Islet precursor cell (in vitro differentiated cells): ENCODE results near the gene UTP11.
"Not testable (repeated sequence)": the region's sequence is repeated elsewhere in the genome, so short reads cannot be mapped to it uniquely, and the experiment has no call there.

Experiments used
- DNase-seq: peaks from one replicate; pipeline ENCODE4 v3.0.0-alpha.2; 2018

The UTP11 gene, protein sequence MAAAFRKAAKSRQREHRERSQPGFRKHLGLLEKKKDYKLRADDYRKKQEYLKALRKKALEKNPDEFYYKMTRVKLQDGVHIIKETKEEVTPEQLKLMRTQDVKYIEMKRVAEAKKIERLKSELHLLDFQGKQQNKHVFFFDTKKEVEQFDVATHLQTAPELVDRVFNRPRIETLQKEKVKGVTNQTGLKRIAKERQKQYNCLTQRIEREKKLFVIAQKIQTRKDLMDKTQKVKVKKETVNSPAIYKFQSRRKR

GRCh38 chr1:38012363-38013226 lies at the start of gene UTP11:
TSS of gene UTP11 (plus strand) at chr1:38012734. CDS start at chr1:38012803, 69 bp downstream.
- peak; percentile 99 for DNase-seq

DNA sequence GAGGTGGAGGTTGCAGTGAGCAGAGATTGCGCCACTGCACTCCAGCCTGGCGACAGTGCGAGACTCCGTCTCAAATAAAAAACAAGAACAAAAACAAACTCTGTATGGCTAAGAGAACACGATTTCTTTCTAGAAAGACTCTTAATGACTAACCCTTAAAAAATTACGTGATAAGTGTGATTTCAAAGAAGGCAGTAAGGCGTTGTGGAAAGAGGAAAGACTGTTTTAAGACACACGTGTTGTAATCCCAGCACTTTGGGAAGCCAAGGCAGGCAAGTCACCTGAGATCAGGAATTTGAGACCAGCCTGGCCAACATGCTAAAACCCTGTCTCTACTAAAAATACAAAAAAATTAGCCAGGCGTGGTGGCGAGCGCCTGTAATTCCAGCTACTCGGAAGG lies 48.4 kb upstream of the UTP11 start:
- not testable (repeated sequence) for DNase-seq

- no peak for DNase-seq
Observed at GRCh38 chr1:37965301-37965700, 47.2 kb upstream of the UTP11 start.

DNA sequence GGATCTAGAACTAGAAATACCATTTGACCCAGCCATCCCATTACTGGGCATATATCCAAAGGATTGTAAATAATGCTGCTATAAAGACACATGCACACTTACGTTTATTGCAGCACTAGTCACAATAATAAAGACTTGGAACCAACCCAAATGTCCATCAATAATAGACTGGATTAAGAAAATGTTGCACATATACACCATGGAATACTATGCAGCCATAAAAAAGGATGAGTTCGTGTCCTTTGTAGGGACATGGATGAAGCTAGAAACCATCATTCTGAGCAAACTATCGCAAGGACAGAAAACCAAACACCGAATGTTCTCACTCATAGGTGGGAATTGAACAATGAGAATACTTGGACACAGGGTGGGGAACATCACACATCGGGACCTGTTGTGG lies 38.9 kb upstream of the UTP11 start:
- DNase-seq = not testable (repeated sequence)

DNA sequence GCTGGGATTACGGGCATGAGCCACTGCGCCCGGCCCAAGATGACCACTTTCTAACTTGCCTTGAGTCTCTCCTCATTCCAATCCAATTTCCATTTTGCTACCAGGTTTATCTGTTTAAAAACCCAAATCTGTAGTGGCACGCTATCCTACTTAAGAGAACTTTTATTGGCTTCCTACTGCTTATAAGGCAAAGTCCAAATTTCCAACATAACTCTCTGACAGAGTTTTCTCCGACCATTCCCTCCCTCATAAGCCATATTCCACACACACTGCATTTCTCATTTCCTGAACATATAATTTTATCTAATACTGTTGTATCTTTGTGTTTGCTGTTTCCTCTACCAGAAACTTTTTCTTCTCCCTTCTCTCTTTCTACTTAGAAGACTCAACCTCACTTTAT lies 38.0 kb upstream of the UTP11 start:
- no peak for DNase-seq

DNA sequence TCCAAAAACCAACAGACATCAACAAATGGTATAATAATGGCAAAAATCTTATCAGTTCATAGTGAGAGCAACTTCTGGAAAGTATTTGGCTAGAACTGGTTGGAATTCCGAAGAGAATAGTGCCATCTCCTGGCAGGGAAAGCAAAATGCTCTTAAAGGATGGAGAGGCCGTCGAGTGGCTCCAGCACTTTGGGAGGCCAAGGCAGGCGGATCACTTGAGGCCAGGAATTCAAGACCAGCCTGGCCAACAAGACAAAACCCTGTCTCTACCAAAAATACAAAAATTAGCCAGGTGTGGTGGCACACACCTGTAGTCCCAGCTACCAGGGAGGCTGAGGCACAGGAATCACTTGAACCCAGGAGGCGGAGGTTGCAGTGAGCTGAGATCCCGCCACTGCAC lies 37.5 kb upstream of the UTP11 start:
- peak; percentile 64 for DNase-seq

DNA sequence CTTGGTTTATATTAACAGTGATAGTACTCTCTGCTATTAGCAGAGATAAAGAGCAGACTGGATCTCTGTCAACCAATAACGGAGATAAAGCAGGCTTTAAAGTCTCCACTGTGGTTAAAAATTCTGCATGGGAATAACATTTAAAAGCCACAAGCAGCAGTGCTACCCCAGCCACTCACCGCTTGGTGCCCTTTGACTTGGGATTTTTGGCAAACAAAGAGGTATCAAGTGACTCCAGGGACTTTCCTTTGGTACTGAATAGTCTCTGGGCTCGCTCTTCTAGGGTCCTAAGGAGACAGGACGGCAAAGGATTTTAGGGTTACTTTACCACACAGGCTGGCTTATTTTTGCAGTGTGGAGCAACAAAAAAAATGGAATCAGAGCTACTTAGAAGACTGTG lies 34.0 kb upstream of the UTP11 start:
- DNase-seq = no peak

- no peak for DNase-seq
Observed at GRCh38 chr1:37983546-37983945, 29.0 kb upstream of the UTP11 start.

- no peak for DNase-seq
Observed at GRCh38 chr1:37987679-37988078, 24.9 kb upstream of the UTP11 start.

DNA sequence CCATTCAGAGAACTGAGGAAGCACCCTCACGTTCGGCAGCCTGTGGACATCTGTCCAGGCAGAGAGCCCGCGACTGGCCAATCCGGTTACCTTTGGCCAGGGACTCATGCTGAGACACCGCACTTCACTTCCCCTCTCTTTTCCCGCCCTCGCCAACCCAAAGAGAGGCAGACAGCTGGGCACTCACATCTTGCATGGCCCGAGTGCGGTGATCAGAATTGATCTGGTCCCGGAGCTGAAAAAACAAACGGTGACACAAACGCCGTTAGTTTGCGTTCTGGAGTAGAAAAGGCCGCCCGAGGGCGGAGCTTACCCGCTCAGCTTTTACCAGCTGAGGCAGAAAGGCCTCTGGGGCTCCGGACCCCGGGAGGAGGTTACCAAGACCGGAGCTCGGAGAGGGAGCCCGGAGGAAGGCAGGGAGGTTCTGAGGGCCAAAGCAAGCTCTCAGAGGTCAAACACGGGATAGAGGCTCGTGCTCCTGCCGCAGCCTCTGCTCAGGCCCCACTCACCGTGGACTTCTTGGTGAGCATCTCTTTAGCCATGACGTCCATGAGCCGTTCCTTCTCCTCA lies 23.1 kb upstream of the UTP11 start:
- peak; percentile 66 for DNase-seq

GRCh38 chr1:37994886-37995566 lies 17.5 kb upstream of the UTP11 start:
- no peak for DNase-seq

DNA sequence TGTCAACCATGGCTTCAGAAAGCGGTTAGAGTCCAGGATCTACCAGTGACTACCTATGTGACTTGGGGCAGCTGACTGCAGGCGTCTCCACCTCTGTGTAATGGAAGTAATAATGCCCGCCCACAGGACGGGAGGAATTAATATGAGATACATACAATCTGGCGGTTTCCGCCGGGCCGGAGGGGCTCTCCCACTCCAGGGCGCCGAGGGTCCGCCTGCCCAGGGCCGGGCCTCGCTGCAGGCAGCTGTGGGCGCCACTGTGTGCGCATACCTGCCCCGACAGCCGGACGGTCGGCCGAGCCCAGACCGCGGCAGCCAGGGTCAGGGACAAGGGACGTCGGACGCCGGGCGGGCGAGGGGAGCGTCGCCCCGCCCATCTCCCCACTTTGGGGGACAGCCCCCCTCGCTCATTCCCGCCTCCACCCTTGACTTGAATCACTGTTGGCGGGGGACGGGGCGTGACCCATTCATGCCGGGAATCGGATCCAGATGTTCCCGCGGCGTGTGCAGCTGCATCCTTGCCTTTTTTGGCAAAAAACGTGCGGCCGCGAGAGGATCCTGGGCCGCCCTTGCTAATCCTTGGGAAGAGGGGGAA lies 16.7 kb upstream of the UTP11 start:
- peak; percentile 64 for DNase-seq

DNA sequence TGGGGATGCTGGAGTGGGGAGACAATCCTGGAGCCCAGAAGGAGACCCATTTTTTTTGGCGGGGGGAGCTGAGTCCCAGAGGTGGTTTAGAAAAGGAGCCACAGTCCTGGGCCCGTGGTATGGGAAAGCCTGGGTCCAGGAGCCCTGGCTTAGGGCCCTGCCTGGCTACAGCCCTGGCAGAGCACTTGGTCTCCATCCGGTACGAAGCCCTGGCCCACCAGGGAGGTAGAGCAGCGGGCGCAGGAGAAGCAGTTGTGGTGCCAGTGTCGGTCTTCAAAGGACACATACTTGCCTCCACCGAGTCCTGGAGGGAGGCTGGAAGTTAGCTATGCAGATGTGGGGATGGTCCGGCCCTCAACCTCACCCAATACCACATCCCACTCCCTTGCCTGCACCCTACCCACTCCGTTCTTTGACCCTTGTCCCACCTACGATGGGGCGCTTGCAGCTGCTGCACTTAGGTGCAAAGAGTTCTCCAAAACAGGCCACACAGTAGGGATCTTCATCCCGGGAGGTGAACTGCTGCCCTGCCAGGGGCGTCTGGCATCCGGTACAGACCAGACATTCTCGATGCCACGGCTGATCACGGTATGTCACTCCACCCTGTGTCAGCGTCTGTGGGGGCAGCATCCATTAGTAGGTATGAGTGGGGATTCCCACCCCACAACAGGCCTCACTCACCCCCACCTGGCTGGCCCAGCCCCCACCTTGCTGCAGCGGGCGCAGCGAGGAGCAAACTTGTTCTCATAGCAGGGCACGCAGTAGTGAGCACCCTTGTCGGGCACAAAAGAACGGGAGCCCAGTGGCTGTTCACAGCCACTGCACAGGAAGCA lies 15.1 kb upstream of the UTP11 start:
- DNase-seq = no peak

DNA sequence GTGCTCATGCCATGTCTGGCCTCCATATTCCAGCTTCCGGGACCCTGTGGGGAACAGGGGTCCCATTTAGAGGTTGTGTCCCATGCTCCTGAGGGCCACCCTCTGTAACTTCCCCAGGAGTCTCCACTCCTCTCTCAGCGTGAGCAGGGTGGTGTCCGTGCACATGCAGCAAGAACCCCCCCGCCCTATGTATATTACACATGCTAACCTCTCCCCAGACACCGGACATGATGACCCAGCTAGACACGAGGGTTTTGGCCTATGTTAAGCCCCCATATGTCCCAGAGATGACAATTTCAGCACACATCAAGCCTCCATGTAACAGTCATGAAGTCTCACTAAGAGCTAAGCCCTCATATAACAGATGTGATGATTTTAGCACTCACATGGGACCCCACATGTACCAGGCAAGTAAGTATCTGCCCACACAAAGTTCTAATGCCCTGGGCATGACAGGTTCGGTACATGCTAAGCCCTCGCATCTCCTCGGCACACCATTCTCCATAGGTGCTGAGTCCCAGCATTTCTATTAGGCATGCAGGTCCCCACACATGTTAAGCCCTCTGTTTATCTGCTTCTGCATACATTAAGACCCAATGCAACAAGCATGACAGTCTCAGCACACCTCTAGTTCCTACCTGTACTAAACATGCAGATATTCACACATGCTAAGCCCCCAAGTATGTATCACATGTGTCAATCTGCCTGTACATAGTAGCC lies 14.3 kb upstream of the UTP11 start:
- DNase-seq = no peak

GRCh38 chr1:37998913-37999429 lies 13.6 kb upstream of the UTP11 start:
- DNase-seq = no peak

- DNase-seq = peak; percentile 93
Observed at GRCh38 chr1:37999430-38000232, 12.9 kb upstream of the UTP11 start.

DNA sequence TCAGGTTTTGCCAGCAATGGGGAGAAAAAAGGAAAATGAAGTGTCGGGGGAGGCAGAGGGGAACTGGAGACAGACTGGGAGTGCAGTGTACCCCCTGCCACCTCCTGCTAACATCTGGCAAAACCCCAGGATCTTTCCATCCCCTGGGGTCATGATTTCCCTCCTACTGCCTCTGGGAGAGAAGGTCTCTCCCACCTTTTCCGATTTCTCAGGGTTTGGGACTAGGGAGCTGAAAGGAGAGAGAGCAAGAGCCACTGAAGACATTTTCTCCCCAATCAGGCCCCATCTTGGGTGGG lies 12.4 kb upstream of the UTP11 start:
- DNase-seq = no peak

DNA sequence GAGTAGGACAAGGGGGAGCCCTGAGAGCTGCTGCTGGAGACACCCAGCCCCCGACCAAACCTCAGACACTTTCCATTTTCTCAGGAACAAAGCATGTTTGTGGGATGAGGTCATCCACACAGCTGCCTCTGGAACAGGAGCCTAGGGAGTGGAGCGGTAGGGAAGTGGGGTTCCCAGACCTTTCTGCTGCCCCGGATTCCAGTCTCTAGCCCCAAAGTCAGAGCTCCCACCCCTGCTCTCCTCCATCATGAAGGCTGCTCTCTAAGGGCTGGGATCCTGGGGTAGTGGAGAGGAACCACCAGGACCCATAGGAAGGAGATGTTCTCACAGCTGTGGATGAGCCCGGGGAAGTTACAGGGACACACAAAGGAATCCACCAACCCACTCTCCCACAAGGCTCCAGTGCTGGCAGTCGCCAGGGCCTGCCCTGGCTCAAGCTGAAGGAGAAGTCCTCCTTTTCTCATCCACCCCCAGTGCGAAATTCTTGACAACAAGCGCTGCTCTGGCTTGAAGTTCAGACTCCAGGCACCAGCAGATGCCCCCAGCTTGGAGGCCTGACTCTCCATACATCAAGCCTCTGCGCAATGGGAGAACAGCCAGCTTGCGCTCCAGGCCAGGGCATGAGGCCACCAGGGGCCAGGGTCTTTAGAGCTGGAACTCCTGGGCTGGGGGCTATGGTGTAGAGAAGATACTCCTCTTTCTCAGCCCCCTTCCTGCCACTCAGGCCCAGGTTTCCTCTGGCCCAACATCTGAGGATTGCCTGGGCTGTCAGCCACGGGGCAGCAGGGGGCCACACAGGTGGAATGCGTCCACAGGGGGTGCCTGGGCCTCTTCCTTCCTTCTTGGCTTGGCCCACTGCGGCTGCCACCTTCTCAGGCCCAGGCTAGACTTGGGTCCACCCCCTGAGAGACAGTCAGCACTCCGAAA lies 11.7 kb upstream of the UTP11 start:
- peak; percentile 90 for DNase-seq
